Peyer's patch (tissue), 4 donors: Measurements from ENCODE around the gene YAF2. TPM values are rescaled to one million over a fixed set of nuclear protein-coding genes. Genes with fewer than 3 reads are reported as not detected.
"Not testable (repeated sequence)": the region's sequence is repeated elsewhere in the genome, so short reads cannot be mapped to it uniquely, and the experiment has no call there.

Experiments
- DNase-seq, 3 donors: peaks; one replicate each; pipeline ENCODE4 v3.0.0-alpha.2; 2017 to 2019
- H3K27ac ChIP-seq, 4 donors: fragments of 200-600 bp; sonication (generic); one replicate each; pipeline ENCODE4 v1.5.1; 2016 to 2019
- H3K27me3 ChIP-seq, 2 donors: fragments of 200-600 bp; sonication (generic); one replicate each; pipeline ENCODE4 v1.5.1; 2019
- H3K36me3 ChIP-seq, 3 donors: fragments of 200-600 bp; sonication (generic); one replicate each; pipeline ENCODE4 v1.5.1; 2016 to 2019
- H3K4me1 ChIP-seq, 4 donors: fragments of 200-600 bp; sonication (generic); one replicate each; pipeline ENCODE4 v1.5.1; 2016 to 2019
- H3K4me3 ChIP-seq, 4 donors: fragments of 200-600 bp; sonication (generic); 1 replicate in 3 of 4; 2 replicates in 1 of 4; pipeline ENCODE4 v1.5.1; 2016 to 2019; ENCODE audit warnings: mild to moderate bottlenecking in 1 of 4
- H3K9me3 ChIP-seq, 4 donors: fragments of 200-600 bp; sonication (generic); one replicate each; pipeline ENCODE4 v1.5.1; 2016 to 2019; ENCODE audit warnings: mild to moderate bottlenecking in 1 of 4
- CTCF ChIP-seq, 6 experiments: fragments of 450-650 bp in 4 of 6; fragments of 200-600 bp in 2 of 6; sonication (generic) in 1 of 6; IDR thresholded peaks; one replicate each; pipeline ENCODE4 v1.5.1; 2017 to 2019; ENCODE audit warnings: antibody characterized with exemption in 6 of 6, mild to moderate bottlenecking in 3 of 6, moderate library complexity in 1 of 6
- POLR2A ChIP-seq, 2 donors: fragments of 450-650 bp; IDR thresholded peaks; one replicate each; pipeline ENCODE4 v1.5.1; 2017; ENCODE audit warnings: antibody characterized with exemption in 2 of 2, mild to moderate bottlenecking in 2 of 2, moderate library complexity in 2 of 2
- total RNA-seq, 4 donors: library from RNA; depleted of rRNA; stranded (reverse); fragments of >200 nt; gene quantifications; one replicate each; pipeline ENCODE4 v1.1.0, GENCODE V29; 2016

The YAF2 gene
- total RNA-seq, 4 donors from 2014 or later = 22.9 to 89.1 (median 42.9) TPM

GRCh38 chr12:42192686-42193085 is 45.4 kb downstream of the YAF2 start:
- Histone ChIP-seq H3K27me3 (no peaks in the 10 kb centered on the region), H3K36me3 (peaks cover 0 to 15% (median 0%) of the 10 kb centered on the region in 3 donors), H3K9me3 (no peaks in the 10 kb centered on the region), H3K27ac (no peak overlapping the region), H3K4me3 (no peak overlapping the region), H3K4me1 (no peaks in the 10 kb centered on the region)
- no peak for DNase-seq
- TF ChIP-seq POLR2A (IDR thresholded peaks at IDR 0.05) (no peak), CTCF (IDR thresholded peaks at IDR 0.05) (no peak)

GRCh38 chr12:42192258-42192657 is 45.8 kb downstream of the YAF2 start:
- Histone ChIP-seq H3K36me3 (peaks cover 0 to 11% (median 0%) of the 10 kb centered on the region in 3 donors), H3K4me1 (no peaks in the 10 kb centered on the region), H3K27me3 (no peaks in the 10 kb centered on the region), H3K27ac (no peak overlapping the region), H3K9me3 (no peaks in the 10 kb centered on the region), H3K4me3 (no peak overlapping the region)
- DNase-seq = no peak
- TF ChIP-seq POLR2A (IDR thresholded peaks at IDR 0.05) (no peak), CTCF (IDR thresholded peaks at IDR 0.05) (no peak)

GRCh38 chr12:42190376-42190775 is 47.7 kb downstream of the YAF2 start:
- H3K36me3 ChIP-seq = peaks cover 0 to 6% (median 0%) of the 10 kb centered on the region in 3 donors
- H3K27me3 ChIP-seq = no peaks in the 10 kb centered on the region
- TF ChIP-seq POLR2A (IDR thresholded peaks at IDR 0.05) = no peak
- TF ChIP-seq CTCF (IDR thresholded peaks at IDR 0.05) = no peak

GRCh38 chr12:42188275-42188674 is 49.8 kb downstream of the YAF2 start:
- H3K27ac ChIP-seq, H3K9me3 ChIP-seq, H3K4me1 ChIP-seq, H3K36me3 ChIP-seq, H3K4me3 ChIP-seq, DNase-seq, H3K27me3 ChIP-seq: not testable (repeated sequence)

More at GRCh38 chr12:42190376-42190775, 47.7 kb downstream of the YAF2 start:
- DNase-seq = no peak
- Histone ChIP-seq H3K4me1 (no peaks in the 10 kb centered on the region), H3K9me3 (no peaks in the 10 kb centered on the region), H3K27ac (no peak overlapping the region), H3K4me3 (no peak overlapping the region)

- no peaks in the 10 kb centered on the region for H3K4me1 ChIP-seq
- no peak overlapping the region for H3K4me3 ChIP-seq
- H3K36me3 ChIP-seq = peaks cover 0 to 5% (median 0%) of the 10 kb centered on the region in 3 donors
- no peak overlapping the region for H3K27ac ChIP-seq
- H3K9me3 ChIP-seq = no peaks in the 10 kb centered on the region
- no peaks in the 10 kb centered on the region for H3K27me3 ChIP-seq
- TF ChIP-seq CTCF (IDR thresholded peaks at IDR 0.05) (no peak), POLR2A (IDR thresholded peaks at IDR 0.05) (no peak)
- no peak for DNase-seq
These were observed 50.2 kb downstream of the YAF2 start for GRCh38 chr12:42187799-42188198.

GRCh38 chr12:42186793-42187192 is 51.3 kb downstream of the YAF2 start:
- Histone ChIP-seq H3K27me3 (no peaks in the 10 kb centered on the region), H3K9me3 (no peaks in the 10 kb centered on the region), H3K36me3 (peaks cover 0 to 5% (median 0%) of the 10 kb centered on the region in 3 donors), H3K27ac (no peak overlapping the region), H3K4me3 (no peak overlapping the region), H3K4me1 (no peaks in the 10 kb centered on the region)
- TF ChIP-seq CTCF (IDR thresholded peaks at IDR 0.05) (no peak), POLR2A (IDR thresholded peaks at IDR 0.05) (no peak)
- DNase-seq = no peak
